Tibial nerve (tissue), 3 donors: ENCODE data around the gene B3GALT6.

ENCODE experiments used
- POLR2A ChIP-seq, 2 donors: fragments of 450-650 bp; IDR thresholded peaks; one replicate each; pipeline ENCODE4 v1.6.1; 2017; ENCODE audit warnings: antibody characterized with exemption in 2 of 2, mild to moderate bottlenecking in 2 of 2, moderate library complexity in 2 of 2
- TF ChIP-seq, protein P1 (sequence below), 5 experiments: fragments of 200-600 bp in 3 of 5; fragments of 450-650 bp in 2 of 5; sonication (generic) in 3 of 5; IDR thresholded peaks; one replicate each; pipeline ENCODE4 v1.5.1; 2016 to 2019; ENCODE audit warnings: antibody characterized with exemption in 5 of 5, mild to moderate bottlenecking in 3 of 5, moderate library complexity in 2 of 5

DNA sequence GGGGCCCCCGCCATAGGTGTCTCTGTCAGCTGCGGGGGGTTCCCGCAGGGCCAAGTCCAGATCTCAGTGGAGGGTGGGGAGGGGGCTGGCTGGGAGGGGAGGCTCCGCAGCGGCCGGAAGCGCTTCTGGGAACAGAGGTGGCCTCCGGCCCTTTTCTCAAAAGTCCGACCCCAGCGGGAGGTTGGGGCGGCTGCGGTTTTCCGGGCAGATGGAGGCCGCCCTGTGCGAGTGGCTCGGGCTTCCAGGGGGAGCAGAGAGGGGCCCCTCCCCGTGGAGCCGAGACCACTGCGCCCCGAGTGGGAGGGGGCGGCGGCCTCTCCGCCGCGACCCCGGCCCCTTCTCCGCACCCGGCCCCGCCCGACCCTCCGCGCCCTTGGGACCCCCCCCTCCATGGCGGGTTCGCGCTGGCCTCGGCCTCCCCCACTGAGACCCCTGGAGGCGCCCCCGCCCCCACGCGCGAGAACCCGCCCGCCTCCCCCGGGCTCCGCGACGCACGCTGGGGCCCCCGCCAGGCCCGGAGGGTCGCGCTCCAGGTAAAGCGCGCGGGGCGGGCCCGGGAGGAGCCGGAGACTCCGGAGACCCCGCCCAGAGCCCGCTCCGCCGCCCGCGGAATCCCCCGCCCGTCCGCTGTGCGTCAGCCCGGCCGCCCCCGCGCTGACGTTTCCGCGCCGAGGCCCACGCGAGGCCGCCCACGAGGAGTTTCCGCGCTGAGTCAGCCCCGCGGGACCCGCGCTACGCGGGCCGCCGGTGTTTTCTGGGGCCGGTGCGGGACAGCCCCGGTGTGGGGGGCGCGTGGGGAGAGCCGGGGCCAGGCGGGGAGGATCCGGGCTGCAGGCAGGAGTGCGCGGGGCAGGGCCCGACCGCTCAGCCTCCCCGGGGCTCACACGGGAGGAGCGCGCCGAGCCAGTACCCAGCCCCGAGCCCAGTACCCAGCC lies 30.9 kb upstream of the B3GALT6 start:
- TF ChIP-seq POLR2A (IDR thresholded peaks at IDR 0.05) = no peak
- TF ChIP-seq, protein P1, sequence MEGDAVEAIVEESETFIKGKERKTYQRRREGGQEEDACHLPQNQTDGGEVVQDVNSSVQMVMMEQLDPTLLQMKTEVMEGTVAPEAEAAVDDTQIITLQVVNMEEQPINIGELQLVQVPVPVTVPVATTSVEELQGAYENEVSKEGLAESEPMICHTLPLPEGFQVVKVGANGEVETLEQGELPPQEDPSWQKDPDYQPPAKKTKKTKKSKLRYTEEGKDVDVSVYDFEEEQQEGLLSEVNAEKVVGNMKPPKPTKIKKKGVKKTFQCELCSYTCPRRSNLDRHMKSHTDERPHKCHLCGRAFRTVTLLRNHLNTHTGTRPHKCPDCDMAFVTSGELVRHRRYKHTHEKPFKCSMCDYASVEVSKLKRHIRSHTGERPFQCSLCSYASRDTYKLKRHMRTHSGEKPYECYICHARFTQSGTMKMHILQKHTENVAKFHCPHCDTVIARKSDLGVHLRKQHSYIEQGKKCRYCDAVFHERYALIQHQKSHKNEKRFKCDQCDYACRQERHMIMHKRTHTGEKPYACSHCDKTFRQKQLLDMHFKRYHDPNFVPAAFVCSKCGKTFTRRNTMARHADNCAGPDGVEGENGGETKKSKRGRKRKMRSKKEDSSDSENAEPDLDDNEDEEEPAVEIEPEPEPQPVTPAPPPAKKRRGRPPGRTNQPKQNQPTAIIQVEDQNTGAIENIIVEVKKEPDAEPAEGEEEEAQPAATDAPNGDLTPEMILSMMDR (IDR thresholded peaks at IDR 0.05) = no peak
